ENCODE results near the gene ATP6V0C.
"Not testable (repeated sequence)": the region's sequence is repeated elsewhere in the genome, so short reads cannot be mapped to it uniquely, and the experiment has no call there.

The ATP6V0C gene

DNA sequence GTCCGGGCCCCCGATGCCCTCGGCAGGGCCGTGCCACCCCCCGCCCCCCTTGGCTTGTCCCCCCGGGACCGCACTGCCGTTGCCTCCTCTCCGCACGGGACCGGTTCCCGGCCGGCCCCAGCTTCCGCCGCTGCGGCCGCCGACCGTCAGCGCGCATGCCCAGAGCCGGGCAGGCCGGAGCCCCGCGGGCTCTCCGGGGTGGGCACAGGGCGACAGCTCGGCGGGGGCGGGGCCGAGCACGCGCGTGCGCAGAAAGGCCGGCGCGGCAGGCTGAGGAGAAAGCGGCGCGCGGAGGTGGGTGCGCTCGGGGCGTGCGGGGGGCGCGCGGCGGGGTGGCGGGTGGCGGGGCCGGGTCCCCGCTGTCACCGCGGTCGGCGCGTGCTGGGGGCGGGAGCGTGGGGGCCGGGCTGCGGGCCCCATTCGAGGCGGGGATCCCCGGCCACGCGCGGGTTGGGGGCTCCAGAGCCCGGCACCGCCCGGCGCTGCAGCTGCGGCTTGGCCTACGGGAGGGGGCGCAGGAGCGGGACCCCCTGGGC, 38.8 kb upstream of the ATP6V0C start, which contains the start of gene TBC1D24:
TSS of gene TBC1D24 (plus strand) at position 251 of the 536 bp plus-strand sequence. CDS start 21,022 bp downstream, outside the sequence.
- DNase-seq (ENCODE audit: low read depth in 2 of 2): peak; percentile 43 to 80

DNA sequence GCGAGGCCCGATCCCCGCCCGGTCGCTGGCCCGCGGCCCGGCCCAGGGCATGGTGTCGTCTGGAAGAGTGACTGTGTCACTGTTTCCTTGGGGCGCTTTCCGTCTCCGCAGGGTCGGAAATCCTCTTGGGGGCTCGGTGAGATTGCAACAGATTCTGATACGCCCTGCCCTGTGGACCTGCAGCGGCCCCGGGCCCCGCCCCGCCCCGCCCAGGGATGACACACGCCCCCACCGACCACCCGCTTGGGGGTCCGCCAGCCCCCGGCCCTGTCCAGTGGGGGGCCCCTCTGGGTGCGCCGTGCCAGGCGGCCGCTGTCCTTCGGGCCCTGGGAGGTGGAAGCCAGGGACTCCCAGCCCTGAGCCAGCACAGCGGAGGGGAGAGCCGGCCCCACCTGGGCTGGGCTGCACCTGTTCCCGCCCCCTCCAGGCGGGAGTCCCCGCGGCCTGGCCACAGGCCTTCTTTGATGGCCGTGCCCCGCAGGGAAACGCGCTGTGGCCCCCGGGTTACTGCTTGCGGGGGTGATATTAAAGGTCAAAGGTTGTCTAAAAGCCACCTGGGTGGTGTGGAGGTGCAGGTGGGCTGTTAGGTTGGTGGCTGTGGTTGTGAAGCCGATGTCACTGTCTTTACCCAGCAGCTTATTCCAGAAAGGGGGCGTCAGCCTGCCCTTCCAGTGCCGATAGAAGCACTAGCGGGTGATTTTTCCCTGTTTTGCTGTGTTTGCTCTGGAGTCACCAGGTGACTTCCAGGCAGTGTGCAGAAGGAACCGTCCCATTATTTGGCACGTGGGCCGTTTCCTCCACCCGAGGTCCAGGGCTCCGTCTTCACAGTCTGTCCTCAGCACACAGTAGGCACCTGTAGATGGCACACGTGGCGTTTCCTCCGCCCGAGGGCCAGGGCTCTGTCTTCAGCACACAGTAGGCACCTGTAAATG, 38.1 kb upstream of the ATP6V0C start:
- DNase-seq (ENCODE audit: low read depth in 2 of 2): peak in 1 of 2 donors; percentile 44

DNA sequence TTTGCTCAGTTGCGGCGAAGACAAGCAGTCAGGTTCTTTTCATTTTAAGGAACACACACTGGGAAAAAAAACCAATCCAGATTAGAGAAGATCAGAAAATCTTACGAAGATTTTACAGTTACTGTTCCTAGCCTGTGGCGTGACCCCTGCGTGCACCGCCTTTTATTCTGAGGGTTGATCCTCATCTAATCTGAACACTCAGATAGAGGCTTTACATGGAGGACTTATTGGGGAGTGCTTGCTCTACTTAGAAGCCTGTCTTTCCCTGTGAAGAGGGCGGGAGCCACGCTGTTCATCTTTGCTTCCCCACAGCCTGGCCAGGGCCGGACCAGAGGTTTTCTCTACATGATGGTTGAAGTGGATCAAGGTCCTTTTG, 37.4 kb upstream of the ATP6V0C start:
- no peak for DNase-seq (ENCODE audit: low read depth in 2 of 2)

DNA sequence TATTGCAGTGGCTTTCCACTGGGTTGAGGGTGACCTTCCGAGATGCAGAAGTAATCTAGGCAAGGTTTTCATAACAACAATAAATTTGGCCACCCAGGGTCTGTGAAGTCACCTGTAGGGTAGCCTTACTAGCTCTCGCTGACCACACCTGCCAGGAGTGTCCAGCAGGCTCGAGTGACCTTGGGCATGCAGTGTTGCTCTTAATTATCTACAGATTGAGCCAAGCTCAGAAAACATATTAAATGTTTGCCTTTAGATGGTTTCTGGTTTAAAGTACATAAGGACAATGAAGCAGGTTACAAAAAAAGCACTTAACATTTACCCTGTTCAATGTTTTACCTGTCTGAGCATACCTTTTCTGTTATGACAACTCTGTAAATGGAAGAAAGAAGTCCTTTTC, 37.0 kb upstream of the ATP6V0C start:
- no peak for DNase-seq (ENCODE audit: low read depth in 2 of 2)

DNA sequence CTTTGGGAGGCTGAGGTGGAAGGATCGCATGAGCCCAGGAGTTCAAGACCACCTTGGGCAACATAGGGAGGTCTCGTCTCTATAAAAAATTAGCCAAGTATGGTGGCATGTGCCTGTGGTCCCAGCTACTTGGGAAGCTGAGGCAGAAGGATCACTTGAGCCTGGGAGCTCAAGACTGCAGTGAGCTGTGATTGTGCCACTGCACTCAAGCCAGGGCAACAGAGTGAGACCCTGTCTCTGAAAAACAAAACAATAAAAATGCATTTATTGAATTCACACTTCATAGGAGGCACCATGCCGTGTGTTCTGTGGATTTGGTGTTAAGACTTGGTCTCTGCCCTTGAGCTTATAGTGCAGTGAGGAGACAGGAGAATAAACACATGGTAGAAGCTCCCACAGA, 36.4 kb upstream of the ATP6V0C start:
- DNase-seq (ENCODE audit: low read depth in 2 of 2): no peak

DNA sequence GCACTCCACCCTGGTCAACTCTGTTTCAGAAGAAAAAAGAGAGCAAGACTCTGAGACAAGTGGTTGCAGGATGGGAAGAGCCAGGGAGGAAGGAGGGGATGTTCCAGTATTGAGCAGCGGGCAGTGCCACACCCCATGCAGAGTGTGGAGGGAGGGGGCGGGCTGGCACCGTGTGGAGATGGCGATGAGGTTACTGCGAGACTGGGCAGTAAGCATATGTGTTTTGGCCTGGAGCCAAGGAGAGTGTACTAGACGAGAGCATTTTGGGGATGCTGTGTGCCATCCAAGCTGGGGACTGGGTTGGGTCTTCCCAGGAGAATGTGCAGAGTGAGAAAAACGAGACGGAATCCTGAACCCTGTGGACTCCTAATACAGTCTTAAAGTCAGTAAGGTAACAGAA, 35.5 kb upstream of the ATP6V0C start:
- no peak for DNase-seq (ENCODE audit: low read depth in 2 of 2)

DNA sequence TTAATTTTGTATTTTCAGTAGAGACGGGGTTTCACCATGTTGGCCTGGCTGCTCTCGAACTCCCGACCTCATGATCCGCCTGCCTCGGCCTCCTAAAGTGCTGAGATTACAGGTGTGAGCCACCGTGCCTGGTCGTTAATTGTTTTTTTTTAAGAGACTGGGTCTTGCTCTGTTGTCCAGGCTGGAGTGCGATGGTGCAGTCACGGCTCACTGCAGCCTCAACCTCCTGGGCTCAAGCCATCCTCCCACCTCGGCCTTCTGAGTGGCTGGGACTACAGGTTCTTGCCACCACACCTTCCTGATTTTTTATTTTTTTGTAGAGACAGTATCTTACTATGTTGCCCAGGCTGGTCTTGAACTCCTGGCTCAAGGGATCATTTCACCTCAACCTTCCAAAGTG, 33.8 kb upstream of the ATP6V0C start:
- DNase-seq (ENCODE audit: low read depth in 2 of 2): not testable (repeated sequence)

DNA sequence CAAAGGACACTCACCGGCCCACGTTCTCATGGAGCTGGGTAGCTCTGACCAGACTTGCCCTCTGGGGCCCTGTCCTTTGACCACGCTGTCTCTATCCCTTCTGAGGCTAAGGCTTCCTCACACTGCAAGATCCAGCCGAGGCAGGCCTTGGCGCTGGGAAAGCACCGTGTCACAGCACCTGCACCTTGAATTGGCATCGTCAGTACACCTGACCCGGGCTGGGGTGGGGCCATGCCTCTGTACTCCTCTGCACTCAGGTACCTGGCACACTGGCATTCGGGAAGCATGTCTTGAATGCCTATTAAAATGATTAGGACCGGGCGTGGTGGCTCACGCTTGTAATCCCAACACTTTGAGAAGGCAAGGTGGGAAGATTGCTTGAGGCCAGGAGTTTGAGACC, 32.8 kb upstream of the ATP6V0C start:
- no peak for DNase-seq (ENCODE audit: low read depth in 2 of 2)

DNA sequence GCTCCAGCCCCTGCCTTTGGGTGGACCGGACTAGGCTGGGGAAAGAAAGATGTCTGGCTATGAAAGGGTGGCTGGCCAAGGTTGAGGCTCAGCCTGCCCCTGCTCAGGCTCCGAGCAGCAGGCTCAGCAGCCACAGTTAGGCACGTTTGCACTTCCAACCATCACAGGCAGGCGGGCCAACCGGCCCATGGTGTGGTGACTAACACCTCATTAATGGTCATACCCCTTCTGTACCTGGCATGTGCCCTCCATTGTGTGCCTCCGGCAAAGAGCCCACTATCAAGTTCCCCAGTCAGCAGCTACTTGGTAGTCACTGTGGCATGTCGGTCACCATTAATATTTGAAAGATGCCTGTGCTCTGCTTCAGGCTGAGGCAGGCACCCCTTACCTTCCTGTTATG, 32.1 kb upstream of the ATP6V0C start:
- DNase-seq (ENCODE audit: low read depth in 2 of 2): no peak

DNA sequence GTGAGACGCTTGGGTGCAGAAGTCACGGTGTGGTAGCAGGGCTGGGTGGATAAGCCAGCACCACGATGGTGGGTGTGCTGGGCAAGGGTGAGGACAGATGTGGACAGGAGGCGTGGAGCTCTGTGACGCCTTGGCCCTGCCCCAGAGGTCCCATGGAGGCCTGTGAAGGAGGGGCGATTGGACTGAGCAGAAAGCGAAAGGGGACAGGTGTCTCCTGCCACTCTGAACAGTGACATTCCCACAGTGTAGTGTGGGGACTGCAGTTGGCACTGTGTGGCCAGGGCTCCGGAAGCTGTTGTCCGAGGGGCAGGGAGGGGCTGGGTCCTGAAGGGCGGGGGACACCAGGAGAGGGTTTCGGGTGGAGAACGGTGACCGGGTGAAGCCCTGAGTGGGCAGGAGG, 31.5 kb upstream of the ATP6V0C start:
- no peak for DNase-seq (ENCODE audit: low read depth in 2 of 2)

DNA sequence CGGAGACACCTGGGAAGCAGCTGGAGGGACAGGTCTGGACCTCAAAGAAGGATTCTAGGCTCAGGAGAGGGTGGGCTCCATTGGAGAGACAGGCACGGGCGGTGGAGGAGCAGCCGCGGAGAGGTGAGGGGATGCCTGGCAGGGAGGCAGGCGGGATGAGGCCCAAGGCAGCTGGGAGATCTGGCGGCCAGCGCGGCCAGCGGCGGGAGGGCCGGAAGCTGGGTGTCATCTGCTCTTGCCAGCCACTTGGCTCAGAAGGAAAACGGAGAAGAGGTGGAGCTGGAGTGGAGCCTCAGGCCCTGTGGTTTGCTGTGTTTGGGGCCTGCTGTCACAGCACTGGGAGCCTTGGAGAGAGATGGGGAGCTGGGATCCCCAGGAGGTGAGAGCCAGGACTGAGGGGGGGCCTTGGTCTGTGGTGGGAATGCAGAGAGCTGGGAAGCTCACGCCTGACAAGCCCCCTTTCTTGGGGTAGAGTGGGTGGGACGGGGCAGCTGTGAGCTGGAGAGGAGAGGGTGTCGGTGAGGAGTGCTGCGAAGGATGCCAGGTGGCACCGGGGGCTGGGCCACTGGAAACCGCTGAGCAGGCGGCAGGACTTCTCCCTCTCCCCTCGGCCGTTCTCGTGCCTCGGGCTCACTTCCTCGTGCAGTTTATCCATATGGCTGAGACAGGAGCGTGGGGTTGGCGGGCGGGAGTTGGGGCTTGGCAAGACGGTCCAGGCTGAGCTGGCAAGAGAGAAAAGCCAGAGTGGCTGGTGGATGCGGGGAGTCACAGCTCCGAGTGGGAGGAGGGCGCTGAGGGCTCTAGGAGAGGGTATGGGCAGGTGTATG, 30.8 kb upstream of the ATP6V0C start:
- no peak for DNase-seq (ENCODE audit: low read depth in 2 of 2)

DNA sequence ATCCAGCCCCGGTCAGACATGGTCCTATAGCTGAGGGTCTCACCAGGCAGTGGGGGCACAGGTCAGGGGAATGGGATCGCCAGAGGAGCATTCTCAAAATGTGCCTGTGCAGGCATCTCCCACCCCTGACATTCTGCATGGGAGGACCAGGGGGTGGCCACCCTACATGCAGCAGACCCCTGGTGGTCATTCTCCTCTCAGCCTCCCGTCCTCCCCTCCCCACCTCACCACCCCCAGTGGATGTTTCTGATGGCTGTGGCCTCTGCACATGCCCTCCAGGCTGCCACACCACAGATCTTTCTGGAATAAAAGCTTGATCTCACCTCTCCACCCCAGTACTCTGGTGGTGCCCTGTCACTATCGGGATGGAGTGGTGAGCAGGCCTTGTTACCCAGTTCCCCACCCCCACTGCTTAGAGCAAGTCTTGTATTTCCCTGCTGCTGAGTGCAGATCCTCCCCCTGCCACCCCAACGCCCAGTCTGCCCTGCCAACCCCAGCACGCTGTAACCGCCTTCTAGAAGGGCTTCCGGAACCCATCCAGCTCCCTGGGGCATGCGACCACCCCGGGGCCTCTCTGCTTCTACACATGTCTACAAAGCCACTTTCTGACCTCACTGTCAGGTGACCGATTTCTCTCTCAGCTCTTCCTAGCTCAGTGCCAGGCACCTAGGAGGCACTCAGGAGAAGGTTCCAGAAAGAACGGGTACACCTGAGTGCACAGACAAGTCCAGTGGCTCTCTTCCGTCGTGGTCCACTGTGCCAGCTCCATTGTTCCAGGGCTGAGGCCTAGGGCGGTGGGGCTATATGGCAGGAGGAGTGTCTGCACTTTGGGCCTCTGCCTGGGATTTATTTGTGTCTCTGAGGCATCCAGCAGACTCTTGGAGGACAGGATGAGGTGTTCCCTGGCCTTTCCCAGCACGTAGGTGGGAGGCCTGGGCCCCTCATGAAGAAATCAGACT, 29.5 kb upstream of the ATP6V0C start:
- DNase-seq (ENCODE audit: low read depth in 2 of 2): no peak

DNA sequence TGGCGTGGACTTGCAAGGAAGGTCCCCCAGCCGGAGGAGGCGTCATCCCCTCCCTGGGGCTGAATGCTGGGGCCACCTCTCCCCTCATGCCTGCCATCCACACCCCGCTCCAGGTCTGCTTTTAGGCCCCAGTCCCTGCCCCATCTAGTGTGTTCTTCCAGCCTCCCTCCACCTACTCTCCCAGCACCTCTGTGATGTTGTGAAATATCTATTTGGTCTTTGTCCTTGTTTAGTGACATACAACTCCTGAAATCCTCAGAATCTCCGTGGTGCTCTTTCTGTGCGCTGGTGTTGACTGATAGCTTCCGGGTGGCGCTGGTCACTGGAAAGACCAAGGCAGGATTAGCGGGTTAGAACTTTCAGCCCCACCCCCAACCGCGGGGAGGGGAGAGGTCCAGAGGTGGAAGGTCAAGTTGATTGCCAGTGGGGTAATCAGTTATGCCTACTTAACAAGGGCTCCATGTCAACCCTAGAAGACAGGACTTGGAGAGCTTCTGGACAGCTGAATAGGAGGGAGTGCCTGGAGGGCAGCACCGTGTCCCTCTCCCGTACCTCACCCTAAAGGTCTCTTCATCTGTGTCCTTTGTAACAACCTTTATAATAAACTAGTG, 28.7 kb upstream of the ATP6V0C start:
- DNase-seq (ENCODE audit: low read depth in 2 of 2): no peak

DNA sequence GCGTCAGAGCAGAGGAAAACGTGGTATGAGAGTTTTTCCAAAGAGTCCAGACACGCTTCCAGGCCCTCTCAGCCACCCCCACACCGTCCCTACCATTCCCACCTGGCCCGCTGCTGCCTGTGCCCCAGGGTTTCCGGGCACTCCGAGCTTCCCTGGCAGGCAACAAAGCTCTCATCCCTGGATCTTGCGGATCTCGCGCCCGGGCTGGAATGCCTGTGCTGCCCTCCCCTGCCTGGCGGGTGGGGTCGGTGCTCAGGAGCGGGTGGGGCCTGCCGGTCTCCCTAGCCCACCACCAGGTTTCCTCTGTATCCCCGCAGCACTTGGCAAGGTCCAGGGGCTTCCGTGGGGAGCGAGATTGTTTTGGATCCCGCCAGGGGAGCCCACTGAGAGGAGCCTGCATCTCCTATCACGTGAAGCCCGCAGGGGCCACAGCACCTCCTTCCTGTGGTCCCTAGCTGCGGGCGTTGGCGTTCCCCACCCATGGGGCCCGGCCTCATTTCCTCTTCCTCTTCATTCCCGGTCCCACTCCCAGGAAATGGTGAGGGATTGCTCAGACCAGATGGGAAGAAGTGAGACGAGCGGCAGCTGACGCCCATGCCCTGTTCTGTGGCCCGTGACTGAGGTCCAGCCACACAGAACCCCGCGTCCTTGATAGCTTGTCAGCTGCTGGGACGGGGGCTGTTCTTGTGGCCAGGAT, 27.8 kb upstream of the ATP6V0C start:
- no peak for DNase-seq (ENCODE audit: low read depth in 2 of 2)

DNA sequence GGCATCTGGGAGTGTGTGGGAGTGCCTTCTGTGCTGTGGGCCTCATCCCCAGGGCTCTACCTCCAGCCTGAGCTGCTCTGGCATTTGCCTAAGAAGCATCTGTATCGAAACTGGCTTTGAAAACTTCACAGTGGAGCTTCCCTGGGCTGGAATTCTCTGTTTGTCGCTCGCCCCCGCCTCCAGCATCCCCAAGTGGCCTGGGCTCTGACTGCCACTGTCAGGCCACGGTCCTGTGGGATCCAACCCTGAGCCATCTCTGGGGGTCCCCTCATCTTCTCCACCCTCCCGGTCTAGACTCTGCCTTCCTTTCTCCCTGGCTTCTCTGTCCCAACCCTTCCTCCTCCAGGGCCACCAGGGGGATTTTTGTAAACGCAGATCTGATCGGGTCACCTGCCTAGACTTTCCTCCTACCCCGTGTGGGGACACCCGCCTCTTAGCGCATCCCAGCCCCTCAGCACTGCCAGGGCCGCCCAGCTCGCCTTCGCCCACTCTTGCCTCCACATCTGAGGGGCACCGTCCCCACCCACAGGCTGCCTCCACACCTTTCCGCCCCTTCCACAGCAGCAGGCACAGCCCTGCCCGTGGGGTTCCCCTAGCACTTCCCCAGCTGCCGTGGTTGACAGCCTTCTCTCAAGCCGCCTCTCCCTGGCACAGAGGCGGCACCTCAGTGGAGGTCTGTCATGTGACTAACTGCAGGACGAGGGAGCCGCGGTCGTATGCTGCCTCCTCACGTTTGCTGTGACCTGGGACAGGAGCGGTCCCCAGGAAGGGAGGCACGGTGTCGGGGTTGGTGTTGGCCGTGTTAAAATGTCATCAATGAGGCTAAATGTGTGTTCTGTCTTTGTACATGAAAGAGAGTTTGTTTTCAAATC, 26.9 kb upstream of the ATP6V0C start:
- DNase-seq (ENCODE audit: low read depth in 2 of 2): peak; percentile 76 to 81

DNA sequence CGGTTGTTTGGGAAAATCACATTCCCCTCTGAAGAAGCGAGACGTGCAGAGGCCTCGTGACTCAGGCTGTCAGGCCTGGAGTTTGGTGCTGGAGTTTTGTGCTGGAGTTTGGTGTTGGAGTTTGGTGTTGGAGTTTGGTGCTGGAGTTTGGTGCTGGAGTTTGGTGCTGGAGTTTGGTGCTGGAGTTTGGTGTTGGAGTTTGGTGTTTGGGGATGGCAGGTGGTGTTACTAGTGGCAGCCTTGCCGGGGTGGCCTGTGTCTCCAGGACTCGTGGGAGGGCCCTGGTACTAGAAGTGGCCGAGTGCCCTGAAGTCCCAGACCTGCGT, 26.3 kb upstream of the ATP6V0C start:
- DNase-seq (ENCODE audit: low read depth in 2 of 2): no peak

DNA sequence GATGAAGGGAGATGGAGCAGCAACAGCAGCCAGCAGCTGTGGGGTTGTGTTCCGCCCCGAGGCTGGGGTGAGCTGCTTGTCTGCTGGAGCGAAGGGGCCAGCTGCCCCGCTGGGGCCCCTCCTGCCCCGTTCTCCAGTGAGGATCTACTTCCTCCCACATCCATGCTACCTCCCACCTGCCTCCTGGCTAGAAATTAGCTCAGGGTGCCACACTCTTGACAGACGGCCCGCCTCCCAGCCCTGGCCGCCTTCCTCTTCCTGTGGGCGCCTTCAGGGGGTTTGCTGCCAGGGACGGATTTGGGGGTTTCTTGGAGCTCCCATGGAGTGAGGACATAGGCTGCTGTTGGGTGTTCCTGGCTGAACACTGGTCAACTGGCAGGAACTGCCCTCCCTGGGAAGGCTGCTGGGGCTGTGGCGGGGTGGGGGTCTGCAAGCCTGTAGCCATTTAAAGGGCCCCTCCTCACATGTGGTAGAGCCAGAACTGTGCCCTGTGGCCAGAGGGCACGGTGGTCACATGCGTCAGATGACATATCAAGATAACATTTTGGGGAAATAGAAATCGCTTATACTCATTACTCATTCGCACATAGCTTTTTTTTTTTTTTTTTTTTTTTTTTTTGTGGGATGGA, 25.7 kb upstream of the ATP6V0C start:
- DNase-seq (ENCODE audit: low read depth in 2 of 2): no peak

DNA sequence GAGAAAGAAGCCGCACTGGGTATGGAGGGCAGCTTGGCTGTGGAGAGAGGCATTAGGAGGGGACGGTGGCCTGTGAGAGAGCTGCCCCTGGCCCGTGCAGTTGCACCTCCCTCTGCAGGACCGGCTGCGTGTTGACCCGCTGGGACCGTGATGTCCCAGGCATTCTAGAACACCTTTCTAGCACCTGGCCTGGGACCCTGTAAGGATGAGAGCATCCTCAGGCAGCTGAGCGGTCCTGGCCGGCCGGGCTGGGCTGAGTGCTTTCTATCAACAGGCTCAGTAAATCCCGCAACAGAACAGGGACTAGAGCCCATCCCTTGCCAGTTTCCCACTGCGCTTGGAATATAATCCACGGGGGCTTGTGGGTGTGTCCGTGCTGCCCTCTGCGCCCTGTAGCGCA, 24.2 kb upstream of the ATP6V0C start:
- no peak for DNase-seq (ENCODE audit: low read depth in 2 of 2)

All from stimulated activated CD8-positive, alpha-beta memory T cell treated with anti-CD3 and anti-CD28 coated beads, Interleukin-7, amount 100 ng/mL, for 4 hours (primary cell).